PC-9 (cell line): ENCODE measurements around the gene PLEKHA1. TPM values are rescaled to one million over a fixed set of nuclear protein-coding genes. Genes with fewer than 3 reads are reported as not detected.

Source experiments
- BruUV-seq: library from RNA; stranded (reverse); fragments of 400-500 nt; replicated peaks from 2 replicates; lab custom pipeline; 2021; lab: Mats Ljungman, UMichigan
- CTCF ChIA-PET: fragments of 300-600 bp; sonication (Branson Sonifier 250); formaldehyde crosslinking; loops from one replicate; lab custom pipeline; 2022; ENCODE audit warnings: antibody characterized with exemption; lab: Charles Lee
- POLR2A ChIA-PET: fragments of 300-600 bp; sonication (Branson Sonifier 250); formaldehyde crosslinking; loops from one replicate; lab custom pipeline; 2022; ENCODE audit warnings: antibody characterized with exemption; ENCODE audit not compliant: unreplicated experiment; lab: Charles Lee
- DNase-seq, 2 experiments: peaks; one replicate each; pipeline versions ENCODE4 v3.0.0 to v3.0.0-alpha.2; 2015 to 2022; ENCODE audit warnings: mixed read lengths in 1 of 2
- H2AFZ ChIP-seq: fragments of 200-600 bp; sonication (generic); 2 replicates; pipeline ENCODE4 v1.8.1; 2017; ENCODE audit warnings: antibody characterized with exemption
- H3F3A ChIP-seq: fragments of 200-600 bp; sonication (generic); 2 replicates; pipeline ENCODE4 v1.8.1; 2017; ENCODE audit warnings: antibody characterized with exemption, mild to moderate bottlenecking, low read depth; ENCODE audit not compliant: insufficient read depth
- H3K27ac ChIP-seq: fragments of 200-600 bp; sonication (generic); 2 replicates; pipeline ENCODE4 v1.6.1; 2016; ENCODE audit warnings: mixed run types
- H3K27me3 ChIP-seq: fragments of 200-600 bp; sonication (generic); 2 replicates; pipeline ENCODE4 v1.6.1; 2016; ENCODE audit warnings: low read depth, mixed run types; ENCODE audit not compliant: insufficient read depth
- H3K36me3 ChIP-seq: fragments of 200-600 bp; sonication (generic); 2 replicates; pipeline ENCODE4 v1.6.1; 2016; ENCODE audit warnings: low read depth, mixed run types
- H3K4me1 ChIP-seq: fragments of 200-600 bp; sonication (generic); replicated peaks from 2 replicates; pipeline ENCODE4 v1.6.1; 2016; ENCODE audit warnings: mixed run types; ENCODE audit not compliant: insufficient read depth
- H3K4me2 ChIP-seq: fragments of 200-600 bp; sonication (generic); 2 replicates; pipeline ENCODE4 v1.6.1; 2017; ENCODE audit warnings: mixed run types
- H3K4me3 ChIP-seq: fragments of 200-600 bp; sonication (generic); 2 replicates; pipeline ENCODE4 v1.6.1; 2016; ENCODE audit warnings: mixed run types
- H3K79me2 ChIP-seq: fragments of 200-600 bp; sonication (generic); 2 replicates; pipeline ENCODE4 v1.6.1; 2017; ENCODE audit warnings: low read depth, mixed run types
- H3K9me2 ChIP-seq: fragments of 200-600 bp; sonication (generic); 2 replicates; pipeline ENCODE4 v1.8.1; 2017; ENCODE audit warnings: mild to moderate bottlenecking; ENCODE audit not compliant: insufficient read depth
- H3K9me3 ChIP-seq: fragments of 200-600 bp; sonication (generic); 2 replicates; pipeline ENCODE4 v1.8.1; 2016; ENCODE audit warnings: low read depth; ENCODE audit not compliant: insufficient read depth
- H4K20me1 ChIP-seq: fragments of 200-600 bp; sonication (generic); 2 replicates; pipeline ENCODE4 v1.8.1; 2017; ENCODE audit not compliant: insufficient read depth
- CTCF ChIP-seq: fragments of 200-600 bp; sonication (generic); conservative IDR thresholded peaks from 2 replicates; pipeline ENCODE4 v1.6.1; 2017; ENCODE audit warnings: mixed run types, antibody characterized with exemption, mild to moderate bottlenecking, moderate library complexity
- EZH2 ChIP-seq: fragments of 200-600 bp; sonication (generic); IDR thresholded peaks from 2 replicates; pipeline ENCODE4 v1.8.0; 2017; ENCODE audit warnings: antibody characterized with exemption, low read depth
- intact Hi-C: fragments of 100-400 bp; cut with micrococcal nuclease; formaldehyde crosslinking; loops from one replicate; pipeline ENCODE4 v1.10.0; 2022; ENCODE audit not compliant: unreplicated experiment
- total RNA-seq: library from RNA; stranded (reverse); gene quantifications from 2 replicates; pipeline ENCODE4 v1.2.3, GENCODE V29; 2021

Gene PLEKHA1
- total RNA-seq, 1 experiment from 2014 or later = 33.8 TPM

GRCh38 chr10:122413327-122413726 is 38.8 kb downstream of the PLEKHA1 start:
- Histone ChIP-seq H3K79me2 (no peaks in the 10 kb centered on the region), H3K27me3 (no peaks in the 10 kb centered on the region), H4K20me1 (no peaks in the 10 kb centered on the region), H3F3A (no peaks in the 10 kb centered on the region), H3K9me3 (no peaks in the 10 kb centered on the region), H3K36me3 (no peaks in the 10 kb centered on the region; the same call in 1 of the 2 replicates), H3K4me1 (no peaks in the 10 kb centered on the region), H3K27ac (no peak overlapping the region), H3K4me3 (no peak overlapping the region), H3K9me2 (no peaks in the 10 kb centered on the region), H3K4me2 (no peak overlapping the region), H2AFZ (no peak overlapping the region)
- CTCF ChIA-PET = no interaction called here
- POLR2A ChIA-PET = interaction anchor here (0.7 kb wide), 1 partner anchor 246 kb away, joined by 3 read pairs; no protein-coding TSS in a partner anchor
- BruUV-seq = no TSS peak
- intact Hi-C loops = no loop called here
- TF ChIP-seq CTCF (no peak), EZH2 (no peak)
- DNase-seq = no peak

GRCh38 chr10:122417667-122418066 is 43.2 kb downstream of the PLEKHA1 start:
- H2AFZ ChIP-seq = no peak overlapping the region
- intact Hi-C loops = loop anchor here (1.0 to 5.0 kb wide), 2 partner anchors 13 to 75 kb away; no protein-coding TSS in a partner anchor
- H3K36me3 ChIP-seq = no peaks in the 10 kb centered on the region; the same call in 1 of the 2 replicates
- H3K4me2 ChIP-seq = no peak overlapping the region
- no peaks in the 10 kb centered on the region for H3F3A ChIP-seq
- no peaks in the 10 kb centered on the region for H3K9me3 ChIP-seq
- no peak for DNase-seq
- ChIA-PET CTCF (no interaction called here), POLR2A (no interaction called here)
- TF ChIP-seq EZH2 (no peak), CTCF (no peak)
- H3K4me3 ChIP-seq = no peak overlapping the region
- no peaks in the 10 kb centered on the region for H3K27me3 ChIP-seq
- no TSS peak for BruUV-seq
- no peaks in the 10 kb centered on the region for H3K9me2 ChIP-seq
- no peaks in the 10 kb centered on the region for H3K4me1 ChIP-seq
- H3K27ac ChIP-seq = no peak overlapping the region
- no peaks in the 10 kb centered on the region for H4K20me1 ChIP-seq
- no peaks in the 10 kb centered on the region for H3K79me2 ChIP-seq

- no peak for DNase-seq
- TF ChIP-seq CTCF = no peak
- no peak for TF ChIP-seq EZH2
- BruUV-seq = no TSS peak
- Histone ChIP-seq H3K27me3 (no peaks in the 10 kb centered on the region), H2AFZ (no peak overlapping the region), H3K4me2 (no peak overlapping the region), H3K9me3 (no peaks in the 10 kb centered on the region), H4K20me1 (no peaks in the 10 kb centered on the region), H3K27ac (no peak overlapping the region), H3K4me3 (no peak overlapping the region), H3F3A (no peaks in the 10 kb centered on the region), H3K9me2 (no peaks in the 10 kb centered on the region), H3K79me2 (no peaks in the 10 kb centered on the region), H3K36me3 (no peaks in the 10 kb centered on the region; the same call in 1 of the 2 replicates), H3K4me1 (no peaks in the 10 kb centered on the region)
- POLR2A ChIA-PET = interaction anchor here (0.5 kb wide), 1 partner anchor 12 kb away, joined by 3 read pairs; no protein-coding TSS in a partner anchor
- intact Hi-C loops = loop anchor here (5.0 kb wide), 1 partner anchor 77 kb away; no protein-coding TSS in a partner anchor
- CTCF ChIA-PET = no interaction called here
Observed at GRCh38 chr10:122419016-122419415, 44.5 kb downstream of the PLEKHA1 start.
